HepG2 (cell line): ENCODE data around the gene TMEM87B. TPM values are rescaled to one million over a fixed set of nuclear protein-coding genes. Genes with fewer than 3 reads are reported as not detected.
A peak's percentile ranks its signal among the peaks of the same experiment; 100 is the strongest.

Experiments
- ATAC-seq: fragments of 200-7000 bp; cut with Tn5 transposase; 3 replicates; pipeline ENCODE4 v1.9.1; 2020; ENCODE audit warnings: mild to moderate bottlenecking, moderate library complexity
- BruUV-seq: library from RNA; stranded (reverse); fragments of 400-500 nt; replicated peaks from 2 replicates; lab custom pipeline; 2021; lab: Mats Ljungman, UMichigan
- CTCF ChIA-PET: fragments of 300-600 bp; formaldehyde crosslinking; extraction: SDS; loops from one replicate; lab custom pipeline; 2021; ENCODE audit warnings: low total read pairs, inconsistent platforms, low intra/inter-chr PET ratio; lab: Yijun Ruan, JAX
- POLR2A ChIA-PET: fragments of 350-600 bp; sonication (Branson Sonifier 250); formaldehyde crosslinking; loops from one replicate; lab custom pipeline; 2020; ENCODE audit warnings: antibody characterized with exemption, inconsistent platforms; lab: Yijun Ruan, JAX
- DNase-seq: peaks from one replicate; pipeline ENCODE4 v3.0.0-alpha.2; 2015; ENCODE audit warnings: low spot score
- FAIRE-seq: peaks from 3 replicates; lab custom pipeline; 2011; peaks lifted over from hg19 to GRCh38; lab: Jason Lieb, UNC
- H2AFZ ChIP-seq: one replicate; pipeline ENCODE4 v1.6.1; 2011; ENCODE audit warnings: low read length, inconsistent platforms
- H3K27ac ChIP-seq: fragments of 300-600 bp; 3 replicates; pipeline ENCODE4 v1.8.0; 2011; ENCODE audit warnings: mixed run types, mild to moderate bottlenecking, mixed read lengths, low read length, inconsistent platforms; ENCODE audit not compliant: insufficient read depth; ENCODE audit errors: extremely low read length
- H3K27me3 ChIP-seq, 2 experiments: fragments of 200-600 bp in 1 of 2; 2 replicates in 1 of 2; 3 replicates in 1 of 2; pipeline versions ENCODE4 v1.6.0 to v1.8.0; 2011; ENCODE audit warnings: low read length in 2 of 2, mild to moderate bottlenecking in 2 of 2, moderate library complexity in 2 of 2, inconsistent platforms in 1 of 2; ENCODE audit not compliant: insufficient read depth in 2 of 2, control insufficient read depth in 1 of 2
- H3K36me3 ChIP-seq, 2 experiments: fragments of 200-600 bp in 1 of 2; replicated peaks in 1 of 2; 2 replicates in 1 of 2; 3 replicates in 1 of 2; pipeline versions ENCODE4 v1.5.1 to v1.8.0; 2011; ENCODE audit warnings: low read length in 2 of 2, inconsistent platforms in 1 of 2; ENCODE audit not compliant: insufficient read depth in 2 of 2, control insufficient read depth in 1 of 2
- H3K4me1 ChIP-seq: 2 replicates; pipeline ENCODE4 v1.5.1; 2012; ENCODE audit warnings: low read length, inconsistent platforms; ENCODE audit not compliant: insufficient read depth
- H3K4me2 ChIP-seq: 2 replicates; pipeline ENCODE4 v1.6.0; 2011; ENCODE audit warnings: low read depth, low read length, inconsistent platforms
- H3K4me3 ChIP-seq, 3 experiments: fragments of 200-600 bp in 1 of 3; sonication (generic), shearing (Covaris generic) in 1 of 3; replicated peaks in 1 of 3; 2 replicates each; pipeline ENCODE4 v1.5.1; 2011 to 2016; ENCODE audit warnings: low read length in 3 of 3, inconsistent platforms in 2 of 3, low read depth in 2 of 3, mild to moderate bottlenecking in 2 of 3, control low read depth in 1 of 3, mixed read lengths in 1 of 3; ENCODE audit not compliant: insufficient read depth in 1 of 3
- H3K79me2 ChIP-seq: one replicate; pipeline ENCODE4 v1.6.1; 2011; ENCODE audit warnings: low read length, inconsistent platforms; ENCODE audit not compliant: insufficient read depth
- H3K9ac ChIP-seq: 2 replicates; pipeline ENCODE4 v1.6.0; 2011; ENCODE audit warnings: mild to moderate bottlenecking, low read depth, low read length, inconsistent platforms; ENCODE audit not compliant: insufficient read depth
- H3K9me3 ChIP-seq: 2 replicates; pipeline ENCODE4 v1.5.1; 2012; ENCODE audit warnings: mild to moderate bottlenecking, low read length
- H4K20me1 ChIP-seq: 2 replicates; pipeline ENCODE4 v1.6.0; 2011; ENCODE audit warnings: inconsistent platforms, mild to moderate bottlenecking, low read length, moderate library complexity; ENCODE audit not compliant: insufficient read depth
- KLF12 ChIP-seq: sonication (generic); formaldehyde crosslinking; IDR thresholded peaks from 2 replicates; pipeline ENCODE4 v1.4.0; 2020; ENCODE audit warnings: missing genetic modification reagents, borderline replicate concordance
- MAFF ChIP-seq: IDR thresholded peaks from 2 replicates; pipeline ENCODE4 v1.6.1; 2011; ENCODE audit warnings: low read depth, low read length, improper control_type of control experiment
- MAFK ChIP-seq, 2 experiments: IDR thresholded peaks in 1 of 2; conservative IDR thresholded peaks in 1 of 2; 2 replicates each; pipeline ENCODE4 v1.6.1; 2011; ENCODE audit warnings: improper control_type of control experiment in 2 of 2, low read length in 2 of 2
- MXD4 ChIP-seq: IDR thresholded peaks from 2 replicates; pipeline ENCODE4 v1.6.1; 2016; ENCODE audit warnings: mild to moderate bottlenecking, missing biosample characterization, missing genetic modification reagents
- NCOA2 ChIP-seq: sonication (generic); formaldehyde crosslinking; IDR thresholded peaks from 2 replicates; pipeline ENCODE4 v1.8.0; 2022; ENCODE audit warnings: inconsistent platforms
- NCOR1 ChIP-seq: fragments of 200-600 bp; sonication (generic); IDR thresholded peaks from 2 replicates; pipeline ENCODE4 v1.7.0; 2017; ENCODE audit warnings: antibody characterized with exemption, low read length, borderline replicate concordance
- POGK ChIP-seq: sonication (generic); formaldehyde crosslinking; conservative IDR thresholded peaks from 2 replicates; pipeline ENCODE4 v1.8.0; 2022; ENCODE audit warnings: mild to moderate bottlenecking, moderate library complexity, missing genetic modification reagents
- REPIN1 ChIP-seq: sonication (generic); formaldehyde crosslinking; IDR thresholded peaks from 2 replicates; pipeline ENCODE4 v1.8.0; 2022; ENCODE audit warnings: missing genetic modification reagents, low read depth, mild to moderate bottlenecking, borderline replicate concordance
- TSC22D2 ChIP-seq: sonication (generic); formaldehyde crosslinking; IDR thresholded peaks from 2 replicates; pipeline ENCODE4 v1.5.1; 2020; ENCODE audit warnings: missing genetic modification reagents, mild to moderate bottlenecking, borderline replicate concordance
- ZMYM2 ChIP-seq: sonication (generic); formaldehyde crosslinking; IDR thresholded peaks from 2 replicates; pipeline ENCODE4 v1.8.0; 2022; ENCODE audit warnings: mild to moderate bottlenecking, missing genetic modification reagents
- ZNF282 ChIP-seq: fragments of 450-650 bp; IDR thresholded peaks from 2 replicates; pipeline ENCODE4 v1.6.1; 2018; ENCODE audit not compliant: partially characterized antibody
- WGBS: methylation state at CpG from one replicate; pipeline ENCODE4 v1.1.6; 2017; ENCODE audit warnings: low lambda C conversion rate; 5-methylcytosine and 5-hydroxymethylcytosine counted together
- in situ Hi-C: cut with HindIII; loops from 2 replicates; pipeline ENCODE4 v1.10.0; 2017; ENCODE audit warnings: low pct_unique_long_range_greater_than_20kb; ENCODE audit not compliant: extremely low pct_ligation_motif_present
- intact Hi-C: fragments of 100-400 bp; cut with micrococcal nuclease; formaldehyde crosslinking; loops from one replicate; pipeline ENCODE4 v1.10.0; 2022; ENCODE audit not compliant: unreplicated experiment
- polyA plus RNA-seq, 8 experiments: library from polyadenylated mRNA; depleted of rRNA in 3 of 8; stranded (reverse) in 7 of 8; unstranded in 1 of 8; fragments of >200 nt; fragmentation: Illumina TruSeq in 4 of 8; extraction: Trizol in 4 of 8; gene quantifications; 2 replicates each; pipeline versions ENCODE4 v1.2.1 to v1.2.3, GENCODE V29; 2011 to 2016; ENCODE audit warnings: low read depth in 4 of 8, missing spikeins in 1 of 8, mixed read lengths in 1 of 8; ENCODE audit not compliant: insufficient read depth in 1 of 8
- total RNA-seq, 5 experiments: library from RNA; depleted of rRNA; stranded (reverse); fragments of >200 nt; fragmentation: Illumina TruSeq; extraction: Trizol; gene quantifications; 2 replicates each; pipeline ENCODE4 v1.2.3, GENCODE V29; 2016; ENCODE audit warnings: low read depth in 1 of 5
- TF ChIP-seq, protein P1 (sequence below): sonication (generic); formaldehyde crosslinking; IDR thresholded peaks from 2 replicates; pipeline ENCODE4 v1.8.0; 2022; ENCODE audit warnings: low read depth, missing genetic modification reagents

The TMEM87B gene
- total and polyA plus RNA-seq, 2 of the 13 experiments (the other 11 are each of a cell fraction or from before 2014, with no cell fraction given): 15.1 to 16.2 TPM

GRCh38 chr2:112085375-112085730 lies 30.3 kb downstream of the TMEM87B start:
- FAIRE-seq (no peak), ATAC-seq (no peak), DNase-seq (no peak)
- intact Hi-C loops (no loop called here), in situ Hi-C loops (no loop called here)
- peak; percentile 63; the same call in 1 of the 2 replicates for TF ChIP-seq ZMYM2 (CRISPR knock-in tag)
- TF ChIP-seq NCOA2 (CRISPR knock-in tag): 0 out of 2 replicates have a peak, but pooled peaks have one; percentile 30
- TF ChIP-seq POGK (CRISPR knock-in tag): peak; percentile 99
- TF ChIP-seq NCOR1: peak; percentile 21; the same call in 1 of the 2 replicates
- TF ChIP-seq MXD4 (CRISPR knock-in tag): no peak
- H3K4me3 ChIP-seq: no peak overlapping the region
- POLR2A ChIA-PET: no interaction called here
- no peaks in the 10 kb centered on the region for H3K27me3 ChIP-seq
- no peaks in the 10 kb centered on the region for H4K20me1 ChIP-seq
- no peak overlapping the region for H3K9ac ChIP-seq
- peak overlapping the region; percentile 17 for H3K27ac ChIP-seq
- no peaks in the 10 kb centered on the region for H3K79me2 ChIP-seq
- H3K4me1 ChIP-seq: peaks cover 18% of the 10 kb centered on the region
- CTCF ChIA-PET: no interaction called here
- no peak overlapping the region for H3K4me2 ChIP-seq
- H3K9me3 ChIP-seq: no peaks in the 10 kb centered on the region
- H3K36me3 ChIP-seq: peaks cover 24 to 79% of the 10 kb centered on the region in 2 experiments
- no TSS peak for BruUV-seq
- no peak overlapping the region for H2AFZ ChIP-seq

GRCh38 chr2:112085916-112086669 lies 31.0 kb downstream of the TMEM87B start:
- WGBS: 98% methylated on average over 9 of the region's 9 CpGs
- no peak for ATAC-seq
- Histone ChIP-seq H3K9ac (no peak overlapping the region), H3K27ac (no peak overlapping the region), H3K4me3 (no peak overlapping the region), H3K27me3 (no peaks in the 10 kb centered on the region), H3K9me3 (no peaks in the 10 kb centered on the region), H3K4me1 (peaks cover 18% of the 10 kb centered on the region), H2AFZ (no peak overlapping the region), H4K20me1 (no peaks in the 10 kb centered on the region), H3K4me2 (no peak overlapping the region), H3K79me2 (no peaks in the 10 kb centered on the region), H3K36me3 (peaks cover 26 to 75% of the 10 kb centered on the region in 2 experiments)
- CTCF ChIA-PET: no interaction called here
- no TSS peak for BruUV-seq
- no peak for DNase-seq
- FAIRE-seq: no peak
- intact Hi-C loops: no loop called here
- POLR2A ChIA-PET: no interaction called here
- TF ChIP-seq MAFF (peak; percentile 51), REPIN1 (CRISPR knock-in tag) (no peak), MAFK (conservative IDR thresholded peaks at IDR 0.05 in 1 of 2, IDR thresholded peaks at IDR 0.05 in 1 of 2; ENCODE audit: low read length in 2 of 2) (peak; percentile 64 to 80), KLF12 (CRISPR knock-in tag) (no peak), TSC22D2 (CRISPR knock-in tag) (no peak), ZNF282 (no peak)
- TF ChIP-seq, protein P1, sequence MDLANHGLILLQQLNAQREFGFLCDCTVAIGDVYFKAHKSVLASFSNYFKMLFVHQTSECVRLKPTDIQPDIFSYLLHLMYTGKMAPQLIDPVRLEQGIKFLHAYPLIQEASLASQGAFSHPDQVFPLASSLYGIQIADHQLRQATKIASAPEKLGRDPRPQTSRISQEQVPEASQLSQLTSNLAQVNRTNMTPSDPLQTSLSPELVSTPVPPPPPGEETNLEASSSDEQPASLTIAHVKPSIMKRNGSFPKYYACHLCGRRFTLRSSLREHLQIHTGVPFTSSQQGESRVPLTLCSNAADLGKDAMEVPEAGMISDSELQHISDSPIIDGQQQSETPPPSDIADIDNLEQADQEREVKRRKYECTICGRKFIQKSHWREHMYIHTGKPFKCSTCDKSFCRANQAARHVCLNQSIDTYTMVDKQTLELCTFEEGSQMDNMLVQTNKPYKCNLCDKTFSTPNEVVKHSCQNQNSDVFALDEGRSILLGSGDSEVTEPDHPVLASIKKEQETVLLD (CRISPR knock-in tag): no peak
- in situ Hi-C loops: no loop called here
